Measurements from ENCODE around the gene RAD51D.
"Not testable (repeated sequence)": the region's sequence is repeated elsewhere in the genome, so short reads cannot be mapped to it uniquely, and the experiment has no call there.

The RAD51D gene

GRCh38 chr17:35119370-35120165 is at the start of gene RAD51D:
Gene RAD51D (minus strand): TSS chr17:35119860. CDS start chr17:35119613, 247 bp downstream.
- no peak for FAIRE-seq

- no peak for FAIRE-seq
Observed at GRCh38 chr17:35167666-35168065, 48.0 kb upstream of the RAD51D start.

DNA sequence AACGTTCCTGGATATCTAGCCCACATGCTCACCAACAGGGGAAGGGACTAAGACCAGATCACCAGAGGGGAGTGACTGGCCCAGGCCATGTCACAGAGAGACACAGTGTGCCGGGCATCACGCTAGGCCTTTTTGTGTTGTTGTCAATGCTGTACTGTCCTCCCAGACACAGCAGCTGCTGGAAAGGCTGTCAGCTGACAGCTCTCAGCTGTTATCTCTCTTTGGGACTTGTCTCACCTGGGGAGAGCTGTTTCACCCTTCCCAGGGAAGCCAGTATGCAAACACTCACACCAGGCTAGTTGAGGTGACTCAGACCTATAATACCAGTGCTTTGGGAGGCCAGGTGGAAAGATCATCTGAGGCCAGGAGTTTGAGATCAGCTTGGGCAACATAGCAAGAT is 47.4 kb upstream of the RAD51D start:
- FAIRE-seq, result no peak

DNA sequence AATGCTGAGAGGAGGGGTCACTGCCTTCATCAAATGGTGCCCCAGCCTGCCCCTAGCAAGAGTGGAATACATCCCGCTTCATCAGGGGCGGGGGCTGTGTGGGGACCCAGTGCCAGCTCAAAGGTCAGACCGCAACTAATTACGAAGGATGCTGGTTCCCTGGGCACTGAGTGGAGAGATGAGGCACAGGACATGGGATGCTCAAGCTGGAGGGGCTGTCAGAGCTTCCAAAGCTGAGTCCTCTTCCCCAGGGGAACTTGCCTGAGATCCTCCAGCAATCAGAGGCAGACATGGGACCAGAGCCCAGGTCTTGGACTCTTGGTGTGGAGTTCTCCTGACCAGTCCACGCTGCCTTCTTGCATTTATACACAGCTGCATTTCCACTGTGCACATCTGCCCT is 46.9 kb upstream of the RAD51D start:
- no peak for FAIRE-seq

DNA sequence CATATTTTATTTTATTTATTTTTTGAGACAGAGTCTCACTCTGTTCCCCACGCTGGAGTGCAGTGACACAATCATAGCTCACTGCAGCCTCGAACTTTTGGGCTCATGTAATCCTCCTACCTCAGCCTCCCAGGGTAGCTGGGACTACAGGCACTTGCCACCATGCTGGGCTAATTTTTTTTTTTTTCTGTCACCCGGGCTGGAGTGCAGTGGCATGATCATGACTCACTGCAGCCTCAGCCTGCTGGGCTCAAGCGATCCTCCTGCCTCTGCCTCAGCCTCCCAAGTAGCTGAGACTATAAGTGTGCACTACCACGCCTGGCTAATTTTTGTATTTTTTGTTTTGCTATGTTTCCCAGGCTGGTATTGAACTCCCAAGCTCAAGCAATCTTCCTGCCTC is 45.1 kb upstream of the RAD51D start:
- no peak for FAIRE-seq

DNA sequence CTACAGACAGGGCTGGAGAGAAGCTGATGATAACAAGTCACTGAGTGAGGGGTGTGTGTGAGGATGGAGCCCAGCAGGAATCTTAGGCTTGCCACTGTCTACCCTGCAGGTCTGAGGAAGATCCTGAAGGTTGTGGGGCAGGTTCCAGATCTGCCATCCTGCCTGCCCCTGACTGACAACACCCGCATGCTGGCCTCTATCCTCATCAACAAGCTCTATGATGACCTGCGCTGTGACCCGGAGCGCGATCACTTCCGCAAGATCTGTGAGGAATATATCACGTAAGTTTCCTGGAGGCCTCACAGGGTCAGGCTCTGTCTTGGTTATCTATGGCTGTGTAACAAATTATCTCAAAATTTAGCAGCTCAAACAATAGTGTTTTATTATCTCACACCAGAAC is 44.2 kb upstream of the RAD51D start:
- no peak for FAIRE-seq

GRCh38 chr17:35162755-35163154 is 43.1 kb upstream of the RAD51D start:
- FAIRE-seq, result no peak

GRCh38 chr17:35161281-35161761 is 41.7 kb upstream of the RAD51D start:
- FAIRE-seq, result no peak

DNA sequence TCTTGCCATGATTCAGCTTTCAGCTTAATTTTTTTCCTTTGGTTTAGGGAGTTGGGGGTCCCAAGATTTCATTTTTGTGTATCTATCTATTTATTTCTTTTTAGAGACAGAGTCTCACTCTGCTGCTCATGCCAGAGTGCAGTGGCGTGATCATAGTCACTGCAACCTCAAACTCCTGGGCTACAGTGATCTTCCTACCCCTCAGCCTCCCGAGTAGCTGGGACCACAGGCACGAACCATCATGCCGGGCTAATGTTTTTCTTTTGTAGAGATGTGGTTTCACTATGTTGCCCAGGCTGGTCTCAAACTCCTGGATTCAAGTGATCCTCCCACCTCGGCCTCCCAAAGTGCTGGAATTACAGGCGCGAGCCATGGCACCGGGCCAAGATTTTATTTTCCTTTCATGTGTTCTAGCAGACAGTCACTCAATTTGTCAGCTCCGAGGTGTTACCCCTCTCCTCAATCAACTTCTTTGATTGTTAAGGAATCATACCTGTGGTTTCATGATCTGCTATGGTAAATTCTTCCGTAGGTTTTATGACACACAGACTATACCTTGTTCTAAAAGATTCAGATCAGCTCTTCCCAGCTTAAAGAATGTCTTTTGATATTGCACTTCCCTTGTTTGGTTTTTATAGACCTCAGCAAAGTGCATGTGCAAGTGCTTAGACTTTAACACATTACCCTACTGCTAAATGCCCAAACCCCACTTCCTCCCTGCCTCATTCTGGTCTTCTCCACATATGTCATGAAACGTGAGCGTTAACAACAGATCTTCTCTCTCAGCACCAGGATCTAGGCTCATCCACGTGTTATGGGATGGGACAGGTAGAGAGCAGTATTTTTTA is 40.9 kb upstream of the RAD51D start:
- FAIRE-seq, result no peak

DNA sequence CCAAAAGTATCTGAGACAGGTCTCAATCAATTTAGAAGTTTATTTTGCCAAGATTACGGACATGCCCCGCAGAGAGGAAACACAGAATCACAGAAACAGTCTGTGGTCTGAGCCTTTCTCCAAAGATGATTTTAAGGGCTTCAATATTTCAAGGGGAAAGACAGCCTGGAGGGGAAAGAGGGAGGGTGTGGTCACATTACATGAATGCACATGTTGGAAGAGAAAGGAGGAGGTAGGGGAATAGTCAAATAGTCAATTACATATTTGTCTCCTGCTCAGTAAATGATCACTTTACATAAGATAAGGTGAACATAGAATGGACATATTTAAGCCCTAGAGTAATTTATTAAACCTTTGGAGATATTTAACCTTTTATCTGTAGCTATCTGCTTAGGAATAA is 40.3 kb upstream of the RAD51D start:
- no peak for FAIRE-seq

GRCh38 chr17:35155246-35155645 is 35.6 kb upstream of the RAD51D start:
- no peak for FAIRE-seq

DNA sequence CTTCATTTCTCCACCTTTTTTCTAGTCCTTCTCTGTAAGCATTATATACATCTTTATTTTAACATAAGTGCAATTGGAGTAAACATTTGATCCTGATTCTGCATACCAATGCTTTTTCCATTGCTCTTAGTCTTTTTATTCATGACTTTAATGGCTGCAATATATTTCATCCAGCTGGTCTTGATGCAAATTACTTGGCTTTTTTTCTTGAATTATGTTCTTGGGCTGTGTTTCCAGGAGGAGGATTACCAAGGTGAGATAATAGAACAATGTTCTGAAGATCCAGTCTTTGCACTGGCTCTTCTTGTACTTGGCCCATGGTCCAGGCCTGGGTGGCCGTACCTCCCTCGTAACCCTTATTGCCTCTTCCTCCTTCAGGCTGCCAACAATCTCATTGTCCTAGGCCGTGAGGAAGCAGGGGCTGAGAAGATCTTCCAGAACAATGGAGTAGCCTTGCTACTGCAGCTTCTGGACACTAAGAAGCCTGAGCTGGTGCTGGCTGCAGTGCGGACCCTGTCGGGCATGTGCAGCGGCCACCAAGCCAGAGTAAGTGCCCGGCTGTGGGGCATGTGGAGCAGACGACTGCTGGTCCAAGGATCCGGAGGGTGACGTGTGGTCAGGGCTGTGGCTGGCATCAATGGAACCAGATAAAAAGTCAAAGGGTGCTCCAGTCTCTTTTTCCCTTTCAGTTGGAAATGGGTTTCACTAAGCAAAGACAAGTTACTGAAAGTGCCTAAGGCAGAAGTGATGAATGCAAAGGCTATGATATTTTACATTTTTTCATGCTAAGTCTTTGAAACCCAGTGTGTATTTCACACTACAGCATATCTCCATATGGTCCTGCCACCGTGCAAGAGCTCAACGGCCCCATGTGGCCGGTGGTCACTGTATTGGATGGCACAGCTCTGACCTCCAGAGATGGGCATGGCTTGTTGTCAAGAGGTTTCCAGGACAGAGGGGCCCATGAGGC is 34.8 kb upstream of the RAD51D start:
- no peak for FAIRE-seq

- FAIRE-seq, result no peak
Observed at GRCh38 chr17:35152421-35153140, 32.9 kb upstream of the RAD51D start.

DNA sequence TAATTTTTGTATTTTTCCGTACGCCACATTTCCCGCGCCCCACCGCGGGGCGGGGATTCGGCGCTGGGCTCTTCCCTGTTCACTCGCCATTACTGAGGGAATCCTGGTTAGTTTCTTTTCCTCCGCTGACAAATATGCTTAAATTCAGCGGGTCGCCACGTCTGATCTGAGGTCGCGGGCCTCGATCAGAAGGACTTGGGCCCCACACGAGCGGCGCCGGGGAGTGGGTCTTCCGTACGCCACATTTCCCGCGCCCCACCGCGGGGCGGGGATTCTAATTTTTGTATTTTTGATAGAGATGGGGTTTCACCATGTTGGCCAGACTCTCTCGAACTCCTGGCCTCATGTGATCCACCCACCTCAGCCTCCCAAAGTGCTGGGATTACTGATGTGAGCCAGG is 31.4 kb upstream of the RAD51D start:
- FAIRE-seq, result not testable (repeated sequence)

DNA sequence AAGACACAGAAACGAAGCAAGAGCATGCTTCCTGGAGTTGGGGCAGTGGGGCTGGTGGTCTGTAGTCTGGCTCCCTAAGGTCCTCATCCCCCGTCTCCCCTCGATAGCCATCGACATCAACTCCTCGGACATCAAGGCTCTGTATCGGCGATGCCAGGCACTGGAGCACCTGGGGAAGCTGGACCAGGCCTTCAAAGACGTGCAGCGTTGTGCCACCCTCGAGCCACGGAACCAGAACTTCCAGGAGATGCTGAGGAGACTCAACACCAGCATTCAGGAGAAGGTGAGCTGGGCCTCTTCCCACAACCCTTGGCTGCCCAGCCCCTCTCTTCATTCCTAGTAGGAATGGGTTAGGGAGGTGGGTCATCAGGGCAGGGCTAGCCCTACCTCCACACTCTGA is 30.3 kb upstream of the RAD51D start:
- FAIRE-seq, result no peak

GRCh38 chr17:35148144-35148543 is 28.5 kb upstream of the RAD51D start:
- FAIRE-seq, result no peak

- no peak for FAIRE-seq
Observed at GRCh38 chr17:35147375-35147905, 27.8 kb upstream of the RAD51D start, which contains the start of gene UNC45B. Gene UNC45B (plus strand): TSS chr17:35147817. CDS start chr17:35148264, 447 bp downstream.

GRCh38 chr17:35146214-35146833 is 26.7 kb upstream of the RAD51D start:
- FAIRE-seq, result no peak

DNA sequence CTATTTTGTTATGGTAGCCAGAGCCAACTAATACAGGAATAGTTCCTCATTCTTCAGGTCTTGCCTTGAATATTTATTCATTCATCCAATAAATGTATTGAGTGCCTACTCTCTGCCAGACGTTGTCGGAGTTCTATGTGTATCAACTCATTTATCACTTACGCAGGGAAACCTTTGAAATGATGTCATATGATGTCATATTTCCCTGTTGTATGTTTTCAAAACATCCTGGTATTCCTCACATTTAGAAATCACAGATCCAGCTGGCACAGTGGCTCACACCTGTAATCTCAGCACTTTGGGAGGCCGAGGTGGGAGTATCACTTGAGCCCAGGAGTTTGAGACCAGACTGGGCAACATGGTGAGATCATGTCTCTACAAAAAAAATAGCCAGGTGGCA is 25.2 kb upstream of the RAD51D start:
- no peak for FAIRE-seq

DNA sequence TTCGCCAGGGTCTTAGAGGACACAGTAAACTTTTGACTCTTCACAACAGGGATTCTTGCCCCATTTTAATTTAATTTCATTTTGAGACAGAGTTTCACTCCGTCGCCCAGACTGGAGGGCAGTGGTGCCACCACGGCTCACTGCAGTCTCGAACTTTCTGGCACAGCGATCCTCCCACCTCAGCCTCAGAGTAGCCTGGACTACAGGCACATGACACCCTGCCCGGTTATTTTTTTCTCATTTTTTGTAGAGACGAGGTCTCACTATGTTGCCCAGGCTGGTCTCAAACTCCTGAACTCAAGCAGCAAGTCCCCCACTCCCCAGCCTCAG is 22.8 kb upstream of the RAD51D start:
- FAIRE-seq, result no peak

All from TTC549 (cell line).